Neural cell (in vitro differentiated cells): ENCODE measurements around the gene SPN. TPM values are rescaled to one million over a fixed set of nuclear protein-coding genes. Genes with fewer than 3 reads are reported as not detected.

Source experiments
- H2AFZ ChIP-seq: fragments of 200-600, 300-800 bp; sonication (generic), shearing (Covaris generic); 2 replicates; pipeline ENCODE4 v1.6.0; 2014; ENCODE audit warnings: low read depth, mild to moderate bottlenecking, antibody characterized with exemption, low read length, moderate library complexity
- H3F3A ChIP-seq: fragments of 200-600 bp; shearing (Covaris generic); 2 replicates; pipeline ENCODE4 v1.6.1; 2016; ENCODE audit warnings: mild to moderate bottlenecking, moderate library complexity, mixed read lengths, antibody characterized with exemption, low read length; ENCODE audit not compliant: insufficient read depth, poor library complexity, severe bottlenecking
- H3K27ac ChIP-seq: fragments of 200-600, 300-800 bp; sonication (generic), shearing (Covaris generic); 2 replicates; pipeline ENCODE4 v1.5.1; 2014; ENCODE audit warnings: mild to moderate bottlenecking, low read length, moderate library complexity
- H3K27me3 ChIP-seq: fragments of 300-800, 200-600 bp; sonication (generic), shearing (Covaris generic); 2 replicates; pipeline ENCODE4 v1.6.0; 2014; ENCODE audit warnings: mild to moderate bottlenecking, low read depth, low read length, moderate library complexity; ENCODE audit not compliant: insufficient read depth
- H3K36me3 ChIP-seq: fragments of 300-800, 200-600 bp; sonication (generic), shearing (Covaris generic); 2 replicates; pipeline ENCODE4 v1.5.1; 2014; ENCODE audit warnings: mild to moderate bottlenecking, antibody characterized with exemption, low read length, moderate library complexity; ENCODE audit not compliant: insufficient read depth
- H3K4me2 ChIP-seq: fragments of 300-800, 200-600 bp; sonication (generic), shearing (Covaris generic); 2 replicates; pipeline ENCODE4 v1.6.0; 2014; ENCODE audit warnings: mild to moderate bottlenecking, low read length
- H3K4me3 ChIP-seq: fragments of 300-800, 200-600 bp; sonication (generic), shearing (Covaris generic); 2 replicates; pipeline ENCODE4 v1.5.1; 2014; ENCODE audit warnings: mild to moderate bottlenecking, low read length, moderate library complexity
- H3K79me2 ChIP-seq: fragments of 200-600 bp; shearing (Covaris generic); replicated peaks from 2 replicates; pipeline ENCODE4 v1.6.0; 2014; ENCODE audit warnings: mild to moderate bottlenecking, low read length, moderate library complexity; ENCODE audit not compliant: insufficient read depth
- H3K9ac ChIP-seq: fragments of 300-800, 200-600 bp; sonication (generic), shearing (Covaris generic); 2 replicates; pipeline ENCODE4 v1.6.1; 2016; ENCODE audit warnings: mild to moderate bottlenecking, low read length, mixed read lengths
- H3K9me2 ChIP-seq: fragments of 200-600 bp; shearing (Covaris generic); 2 replicates; pipeline ENCODE4 v1.6.1; 2016; ENCODE audit warnings: mild to moderate bottlenecking, low read length, mixed read lengths; ENCODE audit not compliant: insufficient read depth
- H3K9me3 ChIP-seq: fragments of 200-600, 300-800 bp; sonication (generic), shearing (Covaris generic); 2 replicates; pipeline ENCODE4 v1.6.1; 2016; ENCODE audit warnings: mild to moderate bottlenecking, mixed run types, low read length, moderate library complexity, mixed read lengths
- H4K20me1 ChIP-seq: fragments of 200-600 bp; shearing (Covaris generic); 2 replicates; pipeline ENCODE4 v1.6.1; 2016; ENCODE audit warnings: mild to moderate bottlenecking, mixed run types; ENCODE audit not compliant: insufficient read depth
- CTCF ChIP-seq: fragments of 450-650 bp; IDR thresholded peaks from 2 replicates; pipeline ENCODE4 v1.5.1; 2014; ENCODE audit warnings: antibody characterized with exemption, mild to moderate bottlenecking, moderate library complexity; ENCODE audit not compliant: poor library complexity, severe bottlenecking
- EP300 ChIP-seq: fragments of 450-650 bp; conservative IDR thresholded peaks from 2 replicates; pipeline ENCODE4 v1.6.1; 2014; ENCODE audit warnings: antibody characterized with exemption, mild to moderate bottlenecking, moderate library complexity; ENCODE audit not compliant: poor library complexity, severe bottlenecking
- EZH2 ChIP-seq: fragments of 200-600, 300-800 bp; shearing (Covaris generic), sonication (generic); IDR thresholded peaks from 2 replicates; pipeline ENCODE4 v1.6.1; 2014; ENCODE audit warnings: antibody characterized with exemption, low read length, borderline replicate concordance, mild to moderate bottlenecking; ENCODE audit not compliant: insufficient read depth, poor library complexity, severe bottlenecking
- MXI1 ChIP-seq: fragments of 450-650 bp; conservative IDR thresholded peaks from 2 replicates; pipeline ENCODE4 v1.6.1; 2014; ENCODE audit warnings: antibody characterized with exemption, mild to moderate bottlenecking; ENCODE audit not compliant: poor library complexity, severe bottlenecking
- POLR2AphosphoS5 ChIP-seq: IDR thresholded peaks from 2 replicates; pipeline ENCODE4 v1.6.1; 2012
- RAD21 ChIP-seq: fragments of 450-650 bp; conservative IDR thresholded peaks from 2 replicates; pipeline ENCODE4 v1.6.1; 2014; ENCODE audit warnings: antibody characterized with exemption, mild to moderate bottlenecking, moderate library complexity
- REST ChIP-seq: IDR thresholded peaks from 2 replicates; pipeline ENCODE4 v1.6.1; 2012; ENCODE audit warnings: borderline replicate concordance
- TAF1 ChIP-seq: IDR thresholded peaks from 2 replicates; pipeline ENCODE4 v1.6.1; 2012; ENCODE audit warnings: low read depth
- polyA plus RNA-seq: library from polyadenylated mRNA; depleted of rRNA; stranded (reverse); fragments of >200 nt; gene quantifications from 2 replicates; pipeline ENCODE4 v1.2.3, GENCODE V29; 2014

Gene SPN
- polyA plus RNA-seq, 1 donor from 2014 or later, result 0.09 TPM

GRCh38 chr16:29684679-29685078 lies 21.6 kb downstream of the SPN start:
- Histone ChIP-seq H3K9me3 (no peaks in the 10 kb centered on the region), H3K27ac (no peak overlapping the region), H3K9me2 (no peaks in the 10 kb centered on the region), H3F3A (no peaks in the 10 kb centered on the region), H3K9ac (no peak overlapping the region), H4K20me1 (no peaks in the 10 kb centered on the region), H3K79me2 (no peaks in the 10 kb centered on the region), H3K4me3 (no peak overlapping the region), H3K36me3 (no peaks in the 10 kb centered on the region), H3K27me3 (no peaks in the 10 kb centered on the region), H3K4me2 (no peak overlapping the region), H2AFZ (no peak overlapping the region)
- TF ChIP-seq REST (no peak), TAF1 (no peak)

GRCh38 chr16:29686740-29687332 lies 23.8 kb downstream of the SPN start:
- no peaks in the 10 kb centered on the region for H3K27me3 ChIP-seq
- H3K9ac ChIP-seq, result no peak overlapping the region
- H3K36me3 ChIP-seq, result no peaks in the 10 kb centered on the region
- H3K4me2 ChIP-seq, result no peak overlapping the region
- H4K20me1 ChIP-seq, result no peaks in the 10 kb centered on the region
- no peaks in the 10 kb centered on the region for H3K79me2 ChIP-seq
- TF ChIP-seq TAF1, result no peak
- TF ChIP-seq POLR2AphosphoS5, result no peak
- no peak for TF ChIP-seq EZH2
- no peak for TF ChIP-seq REST
- no peak for TF ChIP-seq EP300
- no peak for TF ChIP-seq MXI1
- no peak for TF ChIP-seq CTCF
- no peak for TF ChIP-seq RAD21
- H3K9me3 ChIP-seq, result no peaks in the 10 kb centered on the region
- no peaks in the 10 kb centered on the region for H3F3A ChIP-seq
- no peak overlapping the region for H2AFZ ChIP-seq
- H3K27ac ChIP-seq, result no peak overlapping the region
- H3K9me2 ChIP-seq, result no peaks in the 10 kb centered on the region
- no peak overlapping the region for H3K4me3 ChIP-seq
